A673 (cell line): ENCODE results near the gene PRPF6.

Source experiments
- EZH2 ChIP-seq: fragments of 200-600 bp; sonication (generic); IDR thresholded peaks from 2 replicates; pipeline ENCODE4 v1.6.1; 2017; ENCODE audit warnings: borderline replicate concordance, low read depth, mild to moderate bottlenecking, mixed read lengths, antibody characterized with exemption, low read length; ENCODE audit not compliant: poor library complexity, severe bottlenecking
- TF ChIP-seq, protein P1 (sequence below): fragments of 300-800, 200-600 bp; sonication (generic); conservative IDR thresholded peaks from 2 replicates; pipeline ENCODE4 v1.5.1; 2017; ENCODE audit warnings: low read depth, mild to moderate bottlenecking, antibody characterized with exemption, low read length, moderate library complexity, mixed read lengths

DNA sequence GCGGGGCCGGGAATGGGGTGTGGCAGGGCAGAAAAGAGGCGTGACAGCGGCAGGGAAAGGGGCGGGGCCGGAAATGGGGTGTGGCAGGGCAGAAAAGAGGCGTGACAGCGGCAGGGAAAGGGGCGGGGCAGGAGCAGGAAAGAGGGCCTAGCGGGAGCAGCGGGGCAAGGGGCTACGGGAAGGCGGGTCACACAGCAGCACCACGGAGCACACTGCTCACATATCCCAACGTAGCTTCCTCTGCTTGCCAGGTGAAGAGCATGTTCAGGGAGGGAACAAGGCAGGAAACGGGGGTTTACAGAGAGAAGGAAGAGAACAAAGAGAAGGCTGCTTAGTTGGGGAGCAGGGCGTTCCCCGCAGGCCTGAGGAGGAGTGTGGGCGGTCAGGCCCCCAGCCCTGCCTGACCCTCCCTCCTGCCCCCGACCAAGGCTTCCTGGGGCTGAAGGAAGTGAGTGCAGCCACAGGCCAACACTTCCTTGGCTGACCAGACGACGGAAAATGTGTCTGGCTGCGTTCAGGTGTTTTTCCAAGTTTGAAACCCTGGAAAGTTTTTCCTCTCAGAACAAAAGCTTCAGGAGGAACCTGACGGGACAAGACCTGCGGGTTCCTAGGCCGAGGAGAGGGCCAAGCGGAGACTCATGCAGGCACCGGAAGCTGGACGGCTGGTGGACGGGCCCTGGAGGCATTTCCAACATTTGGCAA, 38.5 kb upstream of the PRPF6 start:
- TF ChIP-seq, protein P1, sequence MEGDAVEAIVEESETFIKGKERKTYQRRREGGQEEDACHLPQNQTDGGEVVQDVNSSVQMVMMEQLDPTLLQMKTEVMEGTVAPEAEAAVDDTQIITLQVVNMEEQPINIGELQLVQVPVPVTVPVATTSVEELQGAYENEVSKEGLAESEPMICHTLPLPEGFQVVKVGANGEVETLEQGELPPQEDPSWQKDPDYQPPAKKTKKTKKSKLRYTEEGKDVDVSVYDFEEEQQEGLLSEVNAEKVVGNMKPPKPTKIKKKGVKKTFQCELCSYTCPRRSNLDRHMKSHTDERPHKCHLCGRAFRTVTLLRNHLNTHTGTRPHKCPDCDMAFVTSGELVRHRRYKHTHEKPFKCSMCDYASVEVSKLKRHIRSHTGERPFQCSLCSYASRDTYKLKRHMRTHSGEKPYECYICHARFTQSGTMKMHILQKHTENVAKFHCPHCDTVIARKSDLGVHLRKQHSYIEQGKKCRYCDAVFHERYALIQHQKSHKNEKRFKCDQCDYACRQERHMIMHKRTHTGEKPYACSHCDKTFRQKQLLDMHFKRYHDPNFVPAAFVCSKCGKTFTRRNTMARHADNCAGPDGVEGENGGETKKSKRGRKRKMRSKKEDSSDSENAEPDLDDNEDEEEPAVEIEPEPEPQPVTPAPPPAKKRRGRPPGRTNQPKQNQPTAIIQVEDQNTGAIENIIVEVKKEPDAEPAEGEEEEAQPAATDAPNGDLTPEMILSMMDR, result no peak
- TF ChIP-seq EZH2, result no peak
